Esophagus muscularis mucosa (tissue), 4 donors: ENCODE data around the gene VGLL4. TPM values are rescaled to one million over a fixed set of nuclear protein-coding genes. Genes with fewer than 3 reads are reported as not detected.

Experiments used
- DNase-seq: peaks from one replicate; pipeline ENCODE4 v3.0.0-alpha.2; 2017; ENCODE audit errors: extremely low spot score
- H3K27ac ChIP-seq, 4 donors: fragments of 200-600 bp; sonication (generic); replicated peaks in 1 of 4; 1 replicate in 3 of 4; 2 replicates in 1 of 4; pipeline ENCODE4 v1.5.1; 2016 to 2019; ENCODE audit warnings: mild to moderate bottlenecking in 1 of 4
- H3K27me3 ChIP-seq, 4 donors: fragments of 200-600 bp; sonication (generic); one replicate each; pipeline versions ENCODE4 v1.5.1 to v1.6.0; 2016 to 2019
- H3K36me3 ChIP-seq, 4 donors: fragments of 200-600 bp; sonication (generic); one replicate each; pipeline ENCODE4 v1.5.1; 2016 to 2019
- H3K4me1 ChIP-seq, 4 donors: fragments of 200-600 bp; sonication (generic); one replicate each; pipeline ENCODE4 v1.5.1; 2016 to 2019
- H3K4me3 ChIP-seq, 4 donors: fragments of 200-600 bp; sonication (generic); 1 replicate in 2 of 4; 2 replicates in 2 of 4; pipeline ENCODE4 v1.5.1; 2016 to 2019; ENCODE audit warnings: mild to moderate bottlenecking in 4 of 4, moderate library complexity in 1 of 4
- H3K9me3 ChIP-seq, 4 donors: fragments of 200-600 bp; sonication (generic); 1 replicate in 3 of 4; 2 replicates in 1 of 4; pipeline ENCODE4 v1.5.1; 2016 to 2019
- CTCF ChIP-seq, 3 experiments: fragments of 200-600 bp in 2 of 3; fragments of 450-650 bp in 1 of 3; sonication (generic) in 2 of 3; IDR thresholded peaks; one replicate each; pipeline ENCODE4 v1.5.1; 2017 to 2019; ENCODE audit warnings: antibody characterized with exemption in 3 of 3, mild to moderate bottlenecking in 2 of 3, moderate library complexity in 1 of 3
- EP300 ChIP-seq: sonication (generic); formaldehyde crosslinking; IDR thresholded peaks from one replicate; pipeline ENCODE4 v1.6.1; 2017; ENCODE audit warnings: antibody characterized with exemption
- POLR2A ChIP-seq: fragments of 450-650 bp; IDR thresholded peaks from one replicate; pipeline ENCODE4 v1.6.1; 2017; ENCODE audit warnings: antibody characterized with exemption, moderate library complexity, mild to moderate bottlenecking, low read depth
- POLR2AphosphoS5 ChIP-seq, 2 donors: sonication (generic); formaldehyde crosslinking; IDR thresholded peaks; one replicate each; pipeline ENCODE4 v1.6.1; 2017; ENCODE audit warnings: antibody characterized with exemption in 2 of 2
- WGBS: methylation state at CpG from one replicate; pipeline ENCODE4 v1.1.5; 2018; 5-methylcytosine and 5-hydroxymethylcytosine counted together
- intact Hi-C: fragments of 100-400 bp; cut with DNase I; formaldehyde crosslinking; loops from one replicate; pipeline ENCODE4 v1.15.1; 2023
- total RNA-seq, 4 donors: library from RNA; depleted of rRNA; stranded (reverse); fragments of >200 nt; gene quantifications; one replicate each; pipeline versions ENCODE4 v1.1.0 to v1.2.1, GENCODE V29; 2016

The VGLL4 gene
- total RNA-seq, 4 donors from 2014 or later, result 51.5 to 222 (median 80.7) TPM

GRCh38 chr3:11536132-11536935 lies 107.4 kb downstream of the VGLL4 start:
- no peaks in the 10 kb centered on the region for H3K9me3 ChIP-seq
- intact Hi-C loops, result loop anchor here (10.0 kb wide), 1 partner anchor 152 kb away; no protein-coding TSS in a partner anchor
- WGBS, result 96% methylated on average over 23 of the region's 23 CpGs
- no peak overlapping the region for H3K27ac ChIP-seq
- no peaks in the 10 kb centered on the region for H3K36me3 ChIP-seq
- peaks cover 7 to 20% (median 17%) of the 10 kb centered on the region in 4 donors for H3K4me1 ChIP-seq
- DNase-seq, result no peak
- TF ChIP-seq EP300, result no peak
- no peak for TF ChIP-seq POLR2A
- no peak for TF ChIP-seq POLR2AphosphoS5 (IDR thresholded peaks at IDR 0.05)
- no peak for TF ChIP-seq CTCF (IDR thresholded peaks at IDR 0.05)
- H3K4me3 ChIP-seq, result no peak overlapping the region
- H3K27me3 ChIP-seq, result no peaks in the 10 kb centered on the region

- Histone ChIP-seq H3K27ac (no peak overlapping the region), H3K36me3 (no peaks in the 10 kb centered on the region), H3K4me1 (peaks cover 7 to 27% (median 24%) of the 10 kb centered on the region in 4 donors), H3K9me3 (no peaks in the 10 kb centered on the region), H3K27me3 (no peaks in the 10 kb centered on the region), H3K4me3 (no peak overlapping the region)
- no peak for DNase-seq
- TF ChIP-seq CTCF (IDR thresholded peaks at IDR 0.05), result no peak
- no peak for TF ChIP-seq POLR2A
- no peak for TF ChIP-seq POLR2AphosphoS5 (IDR thresholded peaks at IDR 0.05)
- TF ChIP-seq EP300, result no peak
- WGBS, result 100% methylated on average over 6 of the region's 13 CpGs
- intact Hi-C loops, result loop anchor here (10.0 kb wide), 1 partner anchor 151 kb away; no protein-coding TSS in a partner anchor
Observed at GRCh38 chr3:11535243-11535960, 108.3 kb downstream of the VGLL4 start.

GRCh38 chr3:11534793-11535101 lies 109.0 kb downstream of the VGLL4 start:
- no peaks in the 10 kb centered on the region for H3K9me3 ChIP-seq
- H3K27ac ChIP-seq, result no peak overlapping the region
- no peak for DNase-seq
- no peak for TF ChIP-seq POLR2A
- no peak for TF ChIP-seq EP300
- no peak for TF ChIP-seq POLR2AphosphoS5 (IDR thresholded peaks at IDR 0.05)
- no peak for TF ChIP-seq CTCF (IDR thresholded peaks at IDR 0.05)
- no peaks in the 10 kb centered on the region for H3K36me3 ChIP-seq
- intact Hi-C loops, result loop anchor here (10.0 kb wide), 1 partner anchor 150 kb away; no protein-coding TSS in a partner anchor
- H3K4me1 ChIP-seq, result peaks cover 7 to 34% (median 30%) of the 10 kb centered on the region in 4 donors
- H3K4me3 ChIP-seq, result no peak overlapping the region
- whole genome bisulfite sequencing, result 94% methylated on average over 7 of the region's 7 CpGs
- H3K27me3 ChIP-seq, result no peaks in the 10 kb centered on the region

GRCh38 chr3:11534011-11534792 lies 109.5 kb downstream of the VGLL4 start:
- Histone ChIP-seq H3K27ac (no peak overlapping the region), H3K4me3 (no peak overlapping the region), H3K4me1 (peaks cover 7 to 38% (median 34%) of the 10 kb centered on the region in 4 donors), H3K36me3 (no peaks in the 10 kb centered on the region), H3K9me3 (no peaks in the 10 kb centered on the region), H3K27me3 (no peaks in the 10 kb centered on the region)
- intact Hi-C loops, result loop anchor here (10.0 kb wide), 1 partner anchor 149 kb away; no protein-coding TSS in a partner anchor
- no peak for TF ChIP-seq CTCF (IDR thresholded peaks at IDR 0.05)
- no peak for TF ChIP-seq POLR2A
- no peak for TF ChIP-seq POLR2AphosphoS5 (IDR thresholded peaks at IDR 0.05)
- TF ChIP-seq EP300, result no peak
- DNase-seq, result no peak
- 83% methylated on average over 6 of the region's 21 CpGs for WGBS
